Neural cell (in vitro differentiated cells): ENCODE results near the gene FSD2. TPM values are rescaled to one million over a fixed set of nuclear protein-coding genes. Genes with fewer than 3 reads are reported as not detected.

Source experiments
- H2AFZ ChIP-seq: fragments of 200-600, 300-800 bp; sonication (generic), shearing (Covaris generic); 2 replicates; pipeline ENCODE4 v1.6.0; 2014; ENCODE audit warnings: low read depth, mild to moderate bottlenecking, antibody characterized with exemption, low read length, moderate library complexity
- H3F3A ChIP-seq: fragments of 200-600 bp; shearing (Covaris generic); 2 replicates; pipeline ENCODE4 v1.6.1; 2016; ENCODE audit warnings: mild to moderate bottlenecking, moderate library complexity, mixed read lengths, antibody characterized with exemption, low read length; ENCODE audit not compliant: insufficient read depth, poor library complexity, severe bottlenecking
- H3K27ac ChIP-seq: fragments of 200-600, 300-800 bp; sonication (generic), shearing (Covaris generic); 2 replicates; pipeline ENCODE4 v1.5.1; 2014; ENCODE audit warnings: mild to moderate bottlenecking, low read length, moderate library complexity
- H3K27me3 ChIP-seq: fragments of 300-800, 200-600 bp; sonication (generic), shearing (Covaris generic); 2 replicates; pipeline ENCODE4 v1.6.0; 2014; ENCODE audit warnings: mild to moderate bottlenecking, low read depth, low read length, moderate library complexity; ENCODE audit not compliant: insufficient read depth
- H3K36me3 ChIP-seq: fragments of 300-800, 200-600 bp; sonication (generic), shearing (Covaris generic); 2 replicates; pipeline ENCODE4 v1.5.1; 2014; ENCODE audit warnings: mild to moderate bottlenecking, antibody characterized with exemption, low read length, moderate library complexity; ENCODE audit not compliant: insufficient read depth
- H3K4me2 ChIP-seq: fragments of 300-800, 200-600 bp; sonication (generic), shearing (Covaris generic); 2 replicates; pipeline ENCODE4 v1.6.0; 2014; ENCODE audit warnings: mild to moderate bottlenecking, low read length
- H3K4me3 ChIP-seq: fragments of 300-800, 200-600 bp; sonication (generic), shearing (Covaris generic); 2 replicates; pipeline ENCODE4 v1.5.1; 2014; ENCODE audit warnings: mild to moderate bottlenecking, low read length, moderate library complexity
- H3K79me2 ChIP-seq: fragments of 200-600 bp; shearing (Covaris generic); replicated peaks from 2 replicates; pipeline ENCODE4 v1.6.0; 2014; ENCODE audit warnings: mild to moderate bottlenecking, low read length, moderate library complexity; ENCODE audit not compliant: insufficient read depth
- H3K9ac ChIP-seq: fragments of 300-800, 200-600 bp; sonication (generic), shearing (Covaris generic); 2 replicates; pipeline ENCODE4 v1.6.1; 2016; ENCODE audit warnings: mild to moderate bottlenecking, low read length, mixed read lengths
- H3K9me2 ChIP-seq: fragments of 200-600 bp; shearing (Covaris generic); 2 replicates; pipeline ENCODE4 v1.6.1; 2016; ENCODE audit warnings: mild to moderate bottlenecking, low read length, mixed read lengths; ENCODE audit not compliant: insufficient read depth
- H3K9me3 ChIP-seq: fragments of 200-600, 300-800 bp; sonication (generic), shearing (Covaris generic); 2 replicates; pipeline ENCODE4 v1.6.1; 2016; ENCODE audit warnings: mild to moderate bottlenecking, mixed run types, low read length, moderate library complexity, mixed read lengths
- H4K20me1 ChIP-seq: fragments of 200-600 bp; shearing (Covaris generic); 2 replicates; pipeline ENCODE4 v1.6.1; 2016; ENCODE audit warnings: mild to moderate bottlenecking, mixed run types; ENCODE audit not compliant: insufficient read depth
- EP300 ChIP-seq: fragments of 450-650 bp; conservative IDR thresholded peaks from 2 replicates; pipeline ENCODE4 v1.6.1; 2014; ENCODE audit warnings: antibody characterized with exemption, mild to moderate bottlenecking, moderate library complexity; ENCODE audit not compliant: poor library complexity, severe bottlenecking
- EZH2 ChIP-seq: fragments of 200-600, 300-800 bp; shearing (Covaris generic), sonication (generic); IDR thresholded peaks from 2 replicates; pipeline ENCODE4 v1.6.1; 2014; ENCODE audit warnings: antibody characterized with exemption, low read length, borderline replicate concordance, mild to moderate bottlenecking; ENCODE audit not compliant: insufficient read depth, poor library complexity, severe bottlenecking
- MXI1 ChIP-seq: fragments of 450-650 bp; conservative IDR thresholded peaks from 2 replicates; pipeline ENCODE4 v1.6.1; 2014; ENCODE audit warnings: antibody characterized with exemption, mild to moderate bottlenecking; ENCODE audit not compliant: poor library complexity, severe bottlenecking
- POLR2AphosphoS5 ChIP-seq: IDR thresholded peaks from 2 replicates; pipeline ENCODE4 v1.6.1; 2012
- RAD21 ChIP-seq: fragments of 450-650 bp; conservative IDR thresholded peaks from 2 replicates; pipeline ENCODE4 v1.6.1; 2014; ENCODE audit warnings: antibody characterized with exemption, mild to moderate bottlenecking, moderate library complexity
- SMC3 ChIP-seq: fragments of 450-650 bp; conservative IDR thresholded peaks from 2 replicates; pipeline ENCODE4 v1.6.1; 2014; ENCODE audit warnings: antibody characterized with exemption, mild to moderate bottlenecking, moderate library complexity; ENCODE audit not compliant: poor library complexity
- TAF1 ChIP-seq: IDR thresholded peaks from 2 replicates; pipeline ENCODE4 v1.6.1; 2012; ENCODE audit warnings: low read depth
- polyA plus RNA-seq: library from polyadenylated mRNA; depleted of rRNA; stranded (reverse); fragments of >200 nt; gene quantifications from 2 replicates; pipeline ENCODE4 v1.2.3, GENCODE V29; 2014
- TF ChIP-seq, protein P1 (sequence below): IDR thresholded peaks from 2 replicates; pipeline ENCODE4 v1.6.1; 2012; ENCODE audit warnings: borderline replicate concordance
- TF ChIP-seq, protein P2 (sequence below): fragments of 450-650 bp; IDR thresholded peaks from 2 replicates; pipeline ENCODE4 v1.5.1; 2014; ENCODE audit warnings: antibody characterized with exemption, mild to moderate bottlenecking, moderate library complexity; ENCODE audit not compliant: poor library complexity, severe bottlenecking

FSD2 gene
- polyA plus RNA-seq, 1 donor from 2014 or later: not detected

DNA sequence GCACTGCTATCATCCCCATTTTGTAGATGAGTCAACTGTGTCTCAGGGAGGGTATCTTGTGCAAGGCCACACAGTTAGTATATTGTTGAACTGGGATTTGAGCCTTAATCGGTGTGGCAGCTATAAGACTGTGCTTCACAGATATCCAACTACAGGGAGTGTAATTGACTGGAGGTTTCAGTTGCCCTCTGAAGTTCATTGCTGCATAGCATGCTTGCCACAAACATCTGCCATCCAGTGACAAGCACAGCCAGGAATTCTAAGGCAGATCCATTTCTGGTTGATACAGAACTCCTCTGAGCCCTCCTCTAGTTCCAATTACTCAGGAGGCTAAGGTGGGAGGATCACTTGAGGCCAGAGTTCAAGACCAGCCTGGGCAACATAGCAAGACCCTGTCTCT, 16.4 kb downstream of the FSD2 start:
- Histone ChIP-seq H3K79me2 (no peaks in the 10 kb centered on the region), H3K27ac (no peak overlapping the region), H3K9ac (no peak overlapping the region), H3K9me2 (no peaks in the 10 kb centered on the region), H3K4me3 (no peak overlapping the region), H3K9me3 (no peaks in the 10 kb centered on the region), H3K27me3 (no peaks in the 10 kb centered on the region), H3K36me3 (no peaks in the 10 kb centered on the region), H4K20me1 (no peaks in the 10 kb centered on the region), H2AFZ (no peak overlapping the region), H3K4me2 (no peak overlapping the region), H3F3A (no peaks in the 10 kb centered on the region)
- TF ChIP-seq SMC3 (no peak), EP300 (no peak), EZH2 (no peak), POLR2AphosphoS5 (no peak), RAD21 (no peak), MXI1 (no peak), TAF1 (no peak)
- TF ChIP-seq, protein P1, sequence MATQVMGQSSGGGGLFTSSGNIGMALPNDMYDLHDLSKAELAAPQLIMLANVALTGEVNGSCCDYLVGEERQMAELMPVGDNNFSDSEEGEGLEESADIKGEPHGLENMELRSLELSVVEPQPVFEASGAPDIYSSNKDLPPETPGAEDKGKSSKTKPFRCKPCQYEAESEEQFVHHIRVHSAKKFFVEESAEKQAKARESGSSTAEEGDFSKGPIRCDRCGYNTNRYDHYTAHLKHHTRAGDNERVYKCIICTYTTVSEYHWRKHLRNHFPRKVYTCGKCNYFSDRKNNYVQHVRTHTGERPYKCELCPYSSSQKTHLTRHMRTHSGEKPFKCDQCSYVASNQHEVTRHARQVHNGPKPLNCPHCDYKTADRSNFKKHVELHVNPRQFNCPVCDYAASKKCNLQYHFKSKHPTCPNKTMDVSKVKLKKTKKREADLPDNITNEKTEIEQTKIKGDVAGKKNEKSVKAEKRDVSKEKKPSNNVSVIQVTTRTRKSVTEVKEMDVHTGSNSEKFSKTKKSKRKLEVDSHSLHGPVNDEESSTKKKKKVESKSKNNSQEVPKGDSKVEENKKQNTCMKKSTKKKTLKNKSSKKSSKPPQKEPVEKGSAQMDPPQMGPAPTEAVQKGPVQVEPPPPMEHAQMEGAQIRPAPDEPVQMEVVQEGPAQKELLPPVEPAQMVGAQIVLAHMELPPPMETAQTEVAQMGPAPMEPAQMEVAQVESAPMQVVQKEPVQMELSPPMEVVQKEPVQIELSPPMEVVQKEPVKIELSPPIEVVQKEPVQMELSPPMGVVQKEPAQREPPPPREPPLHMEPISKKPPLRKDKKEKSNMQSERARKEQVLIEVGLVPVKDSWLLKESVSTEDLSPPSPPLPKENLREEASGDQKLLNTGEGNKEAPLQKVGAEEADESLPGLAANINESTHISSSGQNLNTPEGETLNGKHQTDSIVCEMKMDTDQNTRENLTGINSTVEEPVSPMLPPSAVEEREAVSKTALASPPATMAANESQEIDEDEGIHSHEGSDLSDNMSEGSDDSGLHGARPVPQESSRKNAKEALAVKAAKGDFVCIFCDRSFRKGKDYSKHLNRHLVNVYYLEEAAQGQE: no peak
- TF ChIP-seq, protein P2, sequence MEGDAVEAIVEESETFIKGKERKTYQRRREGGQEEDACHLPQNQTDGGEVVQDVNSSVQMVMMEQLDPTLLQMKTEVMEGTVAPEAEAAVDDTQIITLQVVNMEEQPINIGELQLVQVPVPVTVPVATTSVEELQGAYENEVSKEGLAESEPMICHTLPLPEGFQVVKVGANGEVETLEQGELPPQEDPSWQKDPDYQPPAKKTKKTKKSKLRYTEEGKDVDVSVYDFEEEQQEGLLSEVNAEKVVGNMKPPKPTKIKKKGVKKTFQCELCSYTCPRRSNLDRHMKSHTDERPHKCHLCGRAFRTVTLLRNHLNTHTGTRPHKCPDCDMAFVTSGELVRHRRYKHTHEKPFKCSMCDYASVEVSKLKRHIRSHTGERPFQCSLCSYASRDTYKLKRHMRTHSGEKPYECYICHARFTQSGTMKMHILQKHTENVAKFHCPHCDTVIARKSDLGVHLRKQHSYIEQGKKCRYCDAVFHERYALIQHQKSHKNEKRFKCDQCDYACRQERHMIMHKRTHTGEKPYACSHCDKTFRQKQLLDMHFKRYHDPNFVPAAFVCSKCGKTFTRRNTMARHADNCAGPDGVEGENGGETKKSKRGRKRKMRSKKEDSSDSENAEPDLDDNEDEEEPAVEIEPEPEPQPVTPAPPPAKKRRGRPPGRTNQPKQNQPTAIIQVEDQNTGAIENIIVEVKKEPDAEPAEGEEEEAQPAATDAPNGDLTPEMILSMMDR: no peak

DNA sequence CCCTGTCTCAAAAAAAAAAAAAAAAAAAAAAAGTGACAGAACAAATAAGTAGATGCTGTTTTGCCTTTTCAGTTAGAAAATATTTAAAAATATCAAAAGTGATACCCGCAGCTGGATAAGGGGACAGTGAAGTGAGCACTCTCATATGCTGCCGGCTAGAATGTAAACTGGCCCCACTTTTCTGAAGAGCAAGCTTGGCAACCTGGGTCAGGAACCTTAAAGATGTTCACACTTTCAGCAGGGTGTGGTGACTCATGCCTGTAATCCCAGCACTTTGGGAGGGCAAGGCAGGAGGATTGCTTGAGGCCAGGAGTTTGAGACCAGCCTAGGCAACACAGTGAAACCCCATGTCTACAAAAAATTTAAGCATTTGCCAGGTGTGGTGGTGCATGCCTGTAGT, 17.4 kb downstream of the FSD2 start:
- Histone ChIP-seq H3K27ac (no peak overlapping the region), H3K9me3 (no peaks in the 10 kb centered on the region), H3K4me2 (no peak overlapping the region), H3K27me3 (no peaks in the 10 kb centered on the region), H3K9ac (no peak overlapping the region), H2AFZ (no peak overlapping the region), H3F3A (no peaks in the 10 kb centered on the region), H3K36me3 (no peaks in the 10 kb centered on the region), H3K79me2 (no peaks in the 10 kb centered on the region), H3K9me2 (no peaks in the 10 kb centered on the region), H4K20me1 (no peaks in the 10 kb centered on the region), H3K4me3 (no peak overlapping the region)
- TF ChIP-seq, protein P2: no peak
- TF ChIP-seq EZH2: no peak
- TF ChIP-seq RAD21: no peak
- TF ChIP-seq MXI1: no peak
- no peak for TF ChIP-seq SMC3
- TF ChIP-seq POLR2AphosphoS5: no peak
- TF ChIP-seq, protein P1: no peak
- TF ChIP-seq EP300: no peak
- TF ChIP-seq TAF1: no peak
